Activated naive CD4-positive, alpha-beta T cell treated with anti-CD3 and anti-CD28 coated beads, Interleukin-2, amount 50 U/mL, for 16 hours (primary cell): Measurements from ENCODE around the gene SORL1.

Experiments
- DNase-seq: peaks from one replicate; pipeline ENCODE4 v3.0.0-alpha.2; 2020

Gene SORL1

GRCh38 chr11:121536126-121536525, 84.0 kb downstream of the SORL1 start:
- no peak for DNase-seq

DNA sequence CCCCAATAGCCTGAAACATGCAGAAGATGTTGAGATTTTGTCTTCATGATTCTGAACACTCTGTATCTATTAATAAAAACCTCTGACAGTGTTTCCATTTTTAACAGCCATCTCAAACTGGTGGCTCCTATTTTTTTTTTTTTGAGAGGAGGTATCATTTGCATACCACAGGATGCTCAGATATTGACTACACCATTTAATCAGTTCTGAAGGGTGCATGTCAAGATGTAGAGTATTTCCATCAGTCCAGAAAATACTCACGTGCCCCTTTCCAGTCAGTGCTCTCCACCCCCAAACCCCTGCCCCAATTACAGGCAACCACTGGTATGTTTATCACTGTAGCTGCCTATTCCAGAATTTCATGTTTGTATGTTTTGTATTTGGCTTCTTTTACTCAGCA, 85.9 kb downstream of the SORL1 start:
- no peak for DNase-seq

- DNase-seq, result no peak
Measured at GRCh38 chr11:121539000-121539399, 86.9 kb downstream of the SORL1 start.

- DNase-seq, result no peak
Measured at GRCh38 chr11:121540627-121541026, 88.5 kb downstream of the SORL1 start.

DNA sequence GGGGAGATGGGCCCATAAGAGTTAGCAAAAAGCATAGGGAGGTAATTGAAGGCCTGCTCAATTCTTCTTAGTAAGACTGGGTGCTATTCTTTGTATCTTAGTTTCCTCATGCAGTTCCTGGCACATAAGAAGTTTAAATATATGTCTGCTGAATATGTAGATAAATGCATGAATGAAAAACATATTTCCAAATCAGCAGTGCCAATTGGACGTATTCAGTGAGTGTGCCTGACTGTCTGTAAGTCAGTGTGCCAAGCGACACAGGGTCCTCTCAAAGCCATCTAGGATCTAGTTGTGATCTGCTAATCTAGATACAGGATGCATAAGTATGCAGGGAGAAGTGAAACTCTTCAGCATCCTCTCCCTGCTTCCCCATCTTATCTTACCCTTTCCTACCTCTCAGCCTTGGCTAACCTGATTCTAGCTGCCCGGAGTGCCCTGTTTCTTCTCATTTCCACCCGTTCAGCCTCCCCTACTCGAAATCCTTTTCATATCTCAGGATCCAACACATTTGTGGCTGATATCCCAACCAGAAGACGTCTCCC, 91.8 kb downstream of the SORL1 start:
- no peak for DNase-seq

- DNase-seq, result no peak
Measured at GRCh38 chr11:121544956-121545355, 92.8 kb downstream of the SORL1 start.

DNA sequence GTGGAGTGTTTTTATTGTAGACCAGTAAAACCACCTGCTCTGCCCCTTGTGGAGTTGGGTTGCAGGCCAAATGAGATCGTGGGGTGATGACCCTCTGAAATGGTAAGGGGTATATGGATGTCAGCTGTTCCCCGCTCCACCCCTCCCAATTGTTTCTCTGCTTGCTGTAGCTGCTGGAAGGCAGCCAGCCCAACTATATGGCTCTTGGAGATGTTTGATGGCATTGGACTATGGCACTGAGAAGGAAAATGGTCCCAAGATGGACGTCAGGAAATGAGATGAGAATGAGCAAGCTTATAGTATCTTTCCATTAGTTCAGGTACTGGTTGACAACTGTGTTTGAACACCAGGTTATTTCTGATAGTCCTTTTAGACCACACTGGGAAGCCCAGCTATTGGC, 95.5 kb downstream of the SORL1 start:
- DNase-seq, result no peak

DNA sequence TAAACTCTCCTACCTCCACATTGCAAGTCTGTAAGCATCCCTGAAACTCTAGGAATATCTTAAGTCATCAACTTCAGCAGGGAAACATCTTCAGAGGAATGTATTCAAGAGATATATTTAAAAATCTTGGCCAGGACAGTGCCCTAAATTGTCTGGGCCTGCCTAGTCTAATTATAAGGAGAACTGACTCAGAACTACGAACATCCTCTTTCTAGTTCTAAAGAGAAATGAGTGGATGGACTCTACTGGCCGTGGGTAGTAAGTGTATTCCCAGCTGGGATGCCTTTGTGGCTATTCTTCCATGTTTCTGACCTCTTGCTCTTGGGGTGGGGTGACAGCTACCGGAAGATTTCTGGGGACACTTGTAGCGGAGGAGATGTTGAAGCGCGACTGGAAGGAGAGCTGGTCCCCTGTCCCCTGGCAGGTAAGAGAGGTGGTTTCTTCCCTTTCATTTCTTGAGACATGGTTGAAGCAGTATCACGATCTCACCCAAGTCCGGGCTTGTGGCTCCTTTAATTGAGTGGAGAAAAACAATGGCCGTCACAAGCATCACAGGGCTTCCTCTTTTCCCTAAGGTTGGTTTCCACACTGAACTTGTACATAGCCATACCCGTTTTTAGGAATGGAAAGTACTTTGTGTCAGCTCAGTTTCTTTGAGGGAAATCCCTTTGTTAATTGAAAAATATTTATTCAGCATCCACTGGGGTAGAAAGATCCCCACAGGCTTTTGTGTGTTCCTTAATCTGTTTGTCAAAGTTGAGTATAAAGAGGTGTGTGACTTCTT, 98.3 kb downstream of the SORL1 start:
- no peak for DNase-seq

- no peak for DNase-seq
Measured at GRCh38 chr11:121551463-121551862, 99.3 kb downstream of the SORL1 start.

- DNase-seq, result no peak
Measured at GRCh38 chr11:121552154-121552553, 100.0 kb downstream of the SORL1 start.

DNA sequence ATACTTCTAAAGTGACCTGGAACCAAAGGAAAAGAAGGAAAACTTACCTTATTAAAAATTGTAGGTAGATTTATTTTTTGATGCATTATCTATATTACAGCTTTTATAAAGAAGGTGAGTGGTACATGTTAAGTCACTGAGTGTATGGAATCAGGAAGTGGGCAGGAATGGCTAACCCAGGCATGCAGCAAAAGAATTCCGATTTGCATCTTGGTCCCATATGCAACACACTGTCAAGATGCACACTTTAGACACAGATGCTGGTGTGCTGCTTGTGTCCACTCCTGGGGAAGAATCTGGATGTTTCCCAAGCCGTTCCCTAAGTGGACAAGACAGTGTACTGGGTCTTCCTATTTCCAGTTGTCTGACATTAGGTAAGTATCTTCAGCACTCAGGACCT, 100.5 kb downstream of the SORL1 start:
- DNase-seq, result no peak

DNA sequence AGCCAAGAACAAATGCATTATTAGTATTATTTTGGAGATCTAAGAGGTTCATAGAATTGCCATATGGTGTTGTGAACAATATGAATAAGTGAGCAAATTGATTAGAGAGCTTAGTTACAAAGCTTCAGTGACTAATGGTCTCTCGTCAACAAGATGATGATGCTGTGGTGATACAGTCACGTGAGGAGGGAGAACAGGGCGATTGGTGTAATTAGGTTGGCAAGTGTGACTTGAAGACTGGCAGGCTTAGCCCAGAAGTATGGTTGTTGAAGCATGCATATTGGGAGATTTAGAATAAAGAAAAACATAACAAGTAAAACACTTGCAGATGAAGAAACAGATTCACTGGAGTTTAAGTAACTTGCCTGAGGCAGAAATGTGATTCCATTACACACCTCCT, 101.3 kb downstream of the SORL1 start:
- no peak for DNase-seq

- DNase-seq, result no peak
Measured at GRCh38 chr11:121553806-121554205, 101.7 kb downstream of the SORL1 start.

DNA sequence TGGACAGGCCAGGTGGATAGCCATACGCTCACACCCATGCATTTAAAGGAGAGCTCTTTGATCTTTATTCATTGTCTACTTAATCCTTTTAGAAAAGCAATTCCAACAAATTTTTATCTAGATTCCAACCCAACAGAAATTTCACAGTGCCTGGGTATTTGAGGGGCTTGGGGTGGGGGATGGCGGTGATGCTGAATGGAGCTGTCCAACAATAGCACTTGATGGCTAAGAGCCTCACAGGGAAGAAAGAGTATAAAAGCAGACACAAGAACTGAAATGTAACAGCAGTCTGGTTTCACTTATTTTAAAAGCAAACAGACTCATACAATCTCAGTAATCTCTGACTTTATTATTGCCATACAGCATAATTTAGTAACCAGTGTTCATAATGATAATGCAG, 102.4 kb downstream of the SORL1 start:
- DNase-seq, result no peak

DNA sequence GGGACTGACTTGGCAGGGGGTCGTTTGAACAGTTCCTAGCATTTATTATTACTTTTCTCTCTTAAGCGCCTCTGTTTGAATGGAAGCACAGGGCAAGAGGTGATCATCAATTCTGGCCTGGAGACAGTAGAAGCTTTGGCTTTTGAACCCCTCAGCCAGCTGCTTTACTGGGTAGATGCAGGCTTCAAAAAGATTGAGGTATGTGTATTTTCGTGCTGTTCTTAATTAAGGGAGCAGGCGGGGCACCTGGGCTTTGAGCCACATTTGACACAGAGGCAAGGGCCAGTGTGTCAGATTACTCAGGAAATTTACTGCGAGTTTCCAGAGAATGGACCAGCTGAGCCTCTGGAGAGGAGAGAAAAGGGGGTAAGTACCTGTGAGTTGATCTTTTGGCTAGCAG, 103.0 kb downstream of the SORL1 start:
- no peak for DNase-seq

DNA sequence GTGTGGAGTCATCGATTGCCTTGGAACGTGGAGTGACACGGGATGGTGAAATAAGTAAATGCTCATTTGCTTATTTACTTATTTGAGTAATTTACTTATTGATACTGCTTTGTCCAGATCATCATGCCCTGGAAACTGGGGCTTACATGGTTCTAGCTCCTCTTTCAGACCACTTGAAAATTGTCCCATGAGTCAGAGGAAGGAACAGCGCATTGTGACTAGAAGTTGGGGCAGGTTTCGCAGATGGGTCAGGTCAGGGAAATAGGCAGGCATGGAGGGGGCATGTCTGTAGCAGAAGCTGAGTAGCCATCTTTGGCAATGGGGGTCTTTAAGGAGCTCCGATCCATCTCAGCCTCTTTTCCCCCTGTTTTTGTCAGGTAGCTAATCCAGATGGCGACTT, 104.8 kb downstream of the SORL1 start:
- DNase-seq, result no peak

DNA sequence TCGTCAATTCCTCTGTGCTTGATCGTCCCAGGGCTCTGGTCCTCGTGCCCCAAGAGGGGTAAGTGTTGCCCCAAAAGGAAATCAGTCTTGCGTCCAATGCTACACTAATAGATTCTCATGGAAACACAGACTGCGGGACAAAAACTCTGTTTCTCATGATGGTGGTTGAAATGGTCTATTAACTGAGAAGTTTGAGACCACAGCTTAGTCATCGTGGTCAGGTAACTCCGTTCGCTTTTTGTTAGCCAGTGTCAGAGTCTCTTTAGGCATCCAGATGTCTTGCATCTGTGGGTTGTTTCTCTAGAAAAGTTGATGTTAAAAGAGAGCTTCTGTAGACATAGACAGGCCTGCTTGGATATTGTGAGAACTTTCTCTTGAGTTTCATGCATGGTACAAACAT, 105.2 kb downstream of the SORL1 start:
- DNase-seq, result no peak

GRCh38 chr11:121559606-121560200, 107.6 kb downstream of the SORL1 start:
- DNase-seq, result no peak

DNA sequence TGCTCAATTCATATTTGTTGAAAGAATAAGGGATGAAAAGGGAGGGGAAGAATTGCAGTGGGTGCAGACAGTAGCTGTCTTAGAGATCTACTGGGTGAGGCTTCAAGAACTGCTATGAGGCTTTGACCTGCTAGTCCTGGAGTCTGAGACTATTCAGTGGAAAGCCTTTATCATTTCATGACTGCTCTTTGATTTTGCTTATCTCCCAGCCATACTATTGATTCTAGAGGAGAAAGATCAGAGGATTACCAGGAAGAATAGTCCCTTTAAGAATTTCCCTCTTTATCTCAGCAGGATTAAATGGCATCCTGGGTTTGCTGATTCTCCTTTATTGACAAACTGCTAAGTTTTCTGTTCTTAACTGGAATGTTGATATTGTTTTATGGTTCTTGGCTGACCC, 108.1 kb downstream of the SORL1 start:
- DNase-seq, result no peak

DNA sequence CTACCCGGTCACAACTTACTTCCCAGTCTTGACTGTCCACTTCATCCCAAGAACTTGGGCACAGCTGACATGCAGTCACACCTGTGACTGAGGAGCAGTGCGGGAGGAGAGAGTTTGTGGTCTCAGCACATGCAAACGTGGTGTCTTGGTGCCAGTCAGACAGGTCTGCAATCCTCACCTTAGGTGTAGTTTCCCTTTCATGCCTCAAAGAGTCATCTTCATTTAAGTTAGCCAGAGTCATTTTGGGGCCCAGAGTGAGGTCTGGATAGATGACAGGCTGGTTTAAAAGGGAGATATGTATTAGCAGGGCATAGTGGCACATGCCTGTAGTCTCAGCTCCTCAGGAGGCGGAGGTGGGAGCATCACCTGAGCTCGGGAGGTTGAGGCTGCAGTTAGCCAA, 109.1 kb downstream of the SORL1 start:
- no peak for DNase-seq

- DNase-seq, result no peak
Measured at GRCh38 chr11:121561716-121562115, 109.6 kb downstream of the SORL1 start.

DNA sequence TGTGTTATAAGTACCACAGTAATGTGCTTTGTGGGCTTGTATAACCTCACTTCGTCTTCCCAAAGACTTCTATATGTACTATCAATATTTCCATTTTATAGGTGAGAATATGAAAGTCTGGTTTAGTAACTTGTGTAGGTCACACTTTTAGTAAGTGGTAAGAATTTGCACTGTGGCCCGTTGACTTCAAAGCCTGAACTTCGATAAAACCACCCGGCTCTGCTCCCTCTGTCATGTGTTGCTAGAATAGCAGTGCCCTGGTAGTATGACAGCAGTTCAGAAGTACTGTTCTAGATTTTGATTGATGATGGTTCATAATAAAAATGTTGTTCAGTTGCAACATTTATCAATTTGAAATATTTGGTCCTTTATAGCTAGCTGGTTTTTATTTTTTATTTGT, 110.9 kb downstream of the SORL1 start:
- DNase-seq, result no peak

DNA sequence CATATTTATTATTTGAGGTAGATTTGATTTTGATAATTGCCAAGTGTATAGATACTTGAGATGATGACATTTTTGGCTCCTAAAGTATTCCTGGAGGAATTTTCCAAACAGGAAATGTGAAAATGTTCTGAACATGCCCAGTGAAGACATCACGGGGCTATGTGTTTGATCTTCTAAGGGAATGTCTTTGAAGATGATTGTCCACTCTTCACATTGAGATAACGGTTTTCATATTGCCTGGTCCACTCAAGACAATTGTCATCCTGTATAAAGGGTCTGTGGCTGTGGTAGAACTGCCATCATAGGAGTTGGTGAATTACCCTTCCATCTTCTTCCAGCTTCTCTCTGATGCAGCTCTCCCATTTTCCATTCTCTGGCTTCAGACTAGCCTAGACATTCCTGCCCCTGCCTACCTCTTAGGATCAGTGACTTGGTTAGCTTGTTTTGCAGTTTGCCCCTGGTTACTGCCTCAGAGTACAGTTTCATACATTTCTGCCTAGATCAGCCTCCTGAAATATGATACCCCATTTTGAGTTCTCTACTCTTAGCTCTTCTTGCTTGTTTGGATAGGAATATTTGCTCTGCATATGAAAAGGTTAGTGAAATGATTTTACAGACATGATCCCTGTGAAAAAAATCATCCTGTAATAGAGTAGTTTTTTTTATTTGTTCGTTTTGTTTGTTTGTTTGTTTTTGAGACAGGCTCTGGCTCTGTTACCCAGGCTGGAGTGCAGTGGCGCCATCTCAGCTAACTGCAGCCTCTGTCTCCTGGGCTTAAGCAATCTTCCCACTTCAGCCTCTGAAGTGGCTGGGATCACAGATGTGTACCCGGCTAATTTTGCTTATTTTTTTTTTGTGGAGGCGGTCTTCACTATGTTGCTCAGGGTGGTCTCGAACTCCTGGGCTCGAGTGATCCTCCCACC, 112.0 kb downstream of the SORL1 start:
- no peak for DNase-seq
